ENCODE measurements around the gene AARSD1. TPM values are rescaled to one million over a fixed set of nuclear protein-coding genes. Genes with fewer than 3 reads are reported as not detected.

Gene AARSD1
- total RNA-seq, 1 experiment from 2014 or later = 96.6 TPM

- peaks cover 52% of the 10 kb centered on the region for H3K27me3 Mint-ChIP-seq (ENCODE audit: unreplicated experiment)
- no peaks in the 10 kb centered on the region for H3K9me3 Mint-ChIP-seq (ENCODE audit: low read depth, unreplicated experiment)
- no peak for DNase-seq
- CTCF ChIA-PET = no interaction called here
- no peaks in the 10 kb centered on the region for H3K4me1 Mint-ChIP-seq (ENCODE audit: low read depth, unreplicated experiment)
- no peak for TF ChIP-seq CTCF (IDR thresholded peaks at IDR 0.05; ENCODE audit: unreplicated experiment)
- no peaks in the 10 kb centered on the region for H3K36me3 Mint-ChIP-seq (ENCODE audit: insufficient read depth, unreplicated experiment)
- H3K4me3 Mint-ChIP-seq (ENCODE audit: low read depth, unreplicated experiment) = no peak overlapping the region
- no TSS peak for BruUV-seq (replicated peaks)
- H3K27ac Mint-ChIP-seq (ENCODE audit: unreplicated experiment) = no peak overlapping the region
- intact Hi-C loops (cut with micrococcal nuclease; ENCODE audit: unreplicated experiment) = no loop called here
Observed at GRCh38 chr17:42901535-42902229, 62.6 kb downstream of the AARSD1 start.

Other genes starting within 250 kb of the AARSD1 start
- gene EZH1, start 219.4 kb downstream of the AARSD1 start, total RNA-seq (2022) = 43.3 and 45.5 TPM in 2 replicates
- gene RAMP2, start 203.2 kb downstream of the AARSD1 start, total RNA-seq (2022) = not detected in 2 replicates
- 93.9 and 101 TPM in 2 replicates for gene VPS25, start 191.0 kb downstream of the AARSD1 start, total RNA-seq (2022)
- 0.33 and 0.73 TPM in 2 replicates for gene WNK4, start 183.8 kb downstream of the AARSD1 start, total RNA-seq (2022)
- gene COA3, start 165.8 kb downstream of the AARSD1 start, total RNA-seq (2022) = 98.8 and 99.9 TPM in 2 replicates
- gene CNTD1, start 165.6 kb downstream of the AARSD1 start, total RNA-seq (2022) = 0.54 TPM in 1 of 2 replicates, not detected in the other
- 141 and 144 TPM in 2 replicates for gene BECN1, start 140.2 kb downstream of the AARSD1 start, total RNA-seq (2022)
- 238 and 265 TPM in 2 replicates for gene PSME3, start 131.1 kb downstream of the AARSD1 start, total RNA-seq (2022)
- 10.5 and 14.4 TPM in 2 replicates for gene AOC2, start 119.9 kb downstream of the AARSD1 start, total RNA-seq (2022)
- gene AOC3, start 113.3 kb downstream of the AARSD1 start, total RNA-seq (2022) = 3.5 and 7.4 TPM in 2 replicates
- gene G6PC1, start 63.7 kb downstream of the AARSD1 start, total RNA-seq (2022) = not detected in 2 replicates
- 2.0 and 2.1 TPM in 2 replicates for gene PTGES3L, start 15.6 kb upstream of the AARSD1 start, total RNA-seq (2022)
- gene RUNDC1, start 16.1 kb upstream of the AARSD1 start, total RNA-seq (2022) = 32.8 and 35.4 TPM in 2 replicates
- 1,193 and 1,292 TPM in 2 replicates for gene RPL27, start 34.0 kb upstream of the AARSD1 start, total RNA-seq (2022)
- 98.6 and 195 TPM in 2 replicates for gene IFI35, start 42.3 kb upstream of the AARSD1 start, total RNA-seq (2022)
- 149 and 156 TPM in 2 replicates for gene VAT1, start 57.9 kb upstream of the AARSD1 start, total RNA-seq (2022)
- gene RND2, start 60.8 kb upstream of the AARSD1 start, total RNA-seq (2022) = 0.15 and 0.40 TPM in 2 replicates
- 62.7 and 67.1 TPM in 2 replicates for gene BRCA1, start 160.9 kb upstream of the AARSD1 start, total RNA-seq (2022)
- gene NBR1, start 206.8 kb upstream of the AARSD1 start, total RNA-seq (2022) = 89.0 and 101 TPM in 2 replicates
- 3.4 and 5.2 TPM in 2 replicates for gene TMEM106A, start 247.4 kb upstream of the AARSD1 start, total RNA-seq (2022)